ENCODE measurements around the gene LYPD5.

The LYPD5 gene

GRCh38 chr19:43783636-43784035, 18.6 kb downstream of the LYPD5 start:
- no peak for TF ChIP-seq CTCF (IDR thresholded peaks at IDR 0.05)

GRCh38 chr19:43782689-43783231, 19.5 kb downstream of the LYPD5 start:
- TF ChIP-seq CTCF (IDR thresholded peaks at IDR 0.05) = no peak

GRCh38 chr19:43782311-43782660, 20.0 kb downstream of the LYPD5 start:
- no peak for TF ChIP-seq CTCF (IDR thresholded peaks at IDR 0.05)

- no peak for TF ChIP-seq CTCF (IDR thresholded peaks at IDR 0.05)
Measured at GRCh38 chr19:43781630-43782310, 20.5 kb downstream of the LYPD5 start.

GRCh38 chr19:43780706-43781525, 21.3 kb downstream of the LYPD5 start, which contains the start of gene KCNN4:
Gene KCNN4 (minus strand): TSS chr19:43780973. CDS start chr19:43780861, 112 bp downstream.
- no peak for TF ChIP-seq CTCF (IDR thresholded peaks at IDR 0.05)

- no peak for TF ChIP-seq CTCF (IDR thresholded peaks at IDR 0.05)
Measured at GRCh38 chr19:43779820-43780219, 22.4 kb downstream of the LYPD5 start.

- no peak for TF ChIP-seq CTCF (IDR thresholded peaks at IDR 0.05)
Measured at GRCh38 chr19:43779147-43779819, 23.0 kb downstream of the LYPD5 start.

Data from LNCAP (cell line).